Fibroblast of skin of scalp (primary cell): ENCODE data around the gene ZNF778.
"Not testable (repeated sequence)": the region's sequence is repeated elsewhere in the genome, so short reads cannot be mapped to it uniquely, and the experiment has no call there.

Source experiments
- DNase-seq: peaks from one replicate; pipeline ENCODE4 v3.0.0-alpha.2; 2013

Gene ZNF778

DNA sequence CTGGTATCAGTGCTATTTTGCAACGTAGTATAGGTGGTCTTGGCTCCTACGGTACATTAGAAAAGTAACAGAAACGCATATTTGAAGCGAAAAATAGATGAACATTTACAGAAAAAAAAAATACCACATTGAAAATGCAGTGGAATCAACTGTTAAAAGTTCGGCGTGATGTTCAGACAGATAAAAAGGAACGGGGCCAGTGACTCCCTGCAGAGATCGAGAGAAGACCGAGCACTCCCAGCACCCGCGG is 440 bp upstream of the ZNF778 start:
- no peak for DNase-seq

DNA sequence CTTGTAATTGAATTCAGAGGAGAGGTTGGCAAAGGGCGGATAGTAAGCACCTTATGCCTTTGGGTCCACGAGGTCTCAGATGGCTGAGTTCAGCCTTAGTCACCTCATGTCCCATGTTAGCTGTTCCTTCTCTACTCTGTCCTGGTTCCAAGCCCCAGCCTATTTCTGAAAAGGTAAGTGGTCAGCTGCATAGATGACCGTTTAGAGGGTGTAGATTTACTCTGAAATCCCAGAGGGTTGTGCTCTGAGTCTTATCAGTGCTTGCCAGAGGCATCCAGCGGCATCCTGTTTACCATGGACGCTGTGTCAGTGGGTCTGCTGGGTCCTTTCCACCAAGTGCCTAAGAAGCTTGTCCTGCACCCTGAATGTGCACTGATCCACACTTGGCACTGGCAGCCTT is 1.9 kb downstream of the ZNF778 start:
- no peak for DNase-seq

DNA sequence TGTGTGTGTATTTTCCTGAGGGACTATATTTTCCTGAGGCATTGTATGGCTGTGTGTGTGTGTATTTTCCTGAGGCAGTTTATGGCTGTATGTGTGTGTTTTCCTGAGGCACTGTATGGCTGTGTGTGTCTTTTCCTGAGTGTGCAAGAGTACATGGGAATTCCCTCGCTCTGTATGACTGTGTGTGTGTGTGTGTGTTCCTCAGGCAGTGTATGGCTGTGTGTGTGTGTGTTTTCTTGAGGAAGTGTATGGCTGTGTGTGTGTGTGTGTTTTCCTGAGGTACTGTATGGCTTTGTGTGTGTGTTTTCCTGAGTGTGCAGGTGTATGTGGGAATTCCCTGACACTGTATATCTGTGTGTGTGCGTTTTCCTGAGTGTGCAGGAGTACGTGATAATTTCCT is 4.1 kb downstream of the ZNF778 start:
- DNase-seq, result no peak

DNA sequence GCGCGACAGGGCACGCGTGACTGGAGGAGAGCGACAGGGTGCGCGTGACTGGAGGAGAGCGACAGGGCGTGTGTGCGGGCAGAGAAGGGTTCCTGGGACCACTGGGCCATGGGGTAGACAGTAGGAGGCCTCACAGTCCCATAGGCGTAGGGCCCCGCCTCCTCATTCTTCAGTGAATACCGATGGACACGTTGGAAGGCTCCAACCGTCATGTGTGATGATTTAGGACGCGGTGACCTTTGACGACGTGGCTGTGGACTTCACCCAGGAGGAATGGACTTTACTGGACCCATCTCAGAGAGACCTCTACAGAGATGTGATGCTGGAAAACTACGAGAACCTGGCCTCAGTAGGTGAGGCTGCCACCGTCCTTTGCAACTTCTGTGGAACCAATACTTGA is 5.4 kb downstream of the ZNF778 start:
- DNase-seq, result no peak

DNA sequence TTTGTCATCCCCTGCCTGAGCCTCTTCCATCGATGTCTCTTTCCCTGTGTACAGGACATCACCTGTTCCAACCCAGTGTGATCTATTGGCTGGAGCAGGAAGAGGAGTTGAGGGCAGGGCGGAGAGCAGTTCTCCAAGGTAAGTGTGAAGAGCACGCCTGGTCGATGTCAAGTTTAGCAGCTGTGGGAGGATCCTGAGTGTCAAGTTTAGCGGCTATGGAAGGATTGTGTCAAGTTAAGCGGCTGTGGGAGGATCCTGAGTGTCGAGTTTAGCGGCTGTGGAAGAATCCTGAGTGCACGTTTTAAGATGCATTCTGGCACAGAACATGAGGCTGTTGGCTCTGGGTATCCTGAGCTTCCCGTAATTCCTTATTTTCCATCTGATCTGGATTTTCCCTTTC is 7.2 kb downstream of the ZNF778 start:
- DNase-seq, result no peak

DNA sequence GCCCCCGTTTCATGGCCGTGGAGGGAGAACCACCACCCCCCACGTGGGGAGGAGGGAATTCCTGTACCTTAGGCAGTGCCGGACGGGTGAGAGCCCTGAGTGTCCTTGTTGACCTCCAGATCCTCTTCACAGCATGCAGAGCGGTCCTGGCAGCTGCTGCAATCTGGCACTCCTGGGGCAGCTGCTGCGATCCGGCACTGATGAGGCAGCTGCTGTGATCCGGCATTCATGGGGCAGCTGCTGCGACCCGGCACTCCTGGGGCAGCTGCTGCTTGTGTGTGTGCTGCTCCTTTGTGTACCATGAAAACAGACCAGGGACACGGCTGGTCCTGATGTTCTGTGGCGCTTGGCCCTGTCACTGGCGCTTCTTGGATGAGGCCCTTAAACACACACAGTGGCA is 12.8 kb downstream of the ZNF778 start:
- DNase-seq, result no peak

DNA sequence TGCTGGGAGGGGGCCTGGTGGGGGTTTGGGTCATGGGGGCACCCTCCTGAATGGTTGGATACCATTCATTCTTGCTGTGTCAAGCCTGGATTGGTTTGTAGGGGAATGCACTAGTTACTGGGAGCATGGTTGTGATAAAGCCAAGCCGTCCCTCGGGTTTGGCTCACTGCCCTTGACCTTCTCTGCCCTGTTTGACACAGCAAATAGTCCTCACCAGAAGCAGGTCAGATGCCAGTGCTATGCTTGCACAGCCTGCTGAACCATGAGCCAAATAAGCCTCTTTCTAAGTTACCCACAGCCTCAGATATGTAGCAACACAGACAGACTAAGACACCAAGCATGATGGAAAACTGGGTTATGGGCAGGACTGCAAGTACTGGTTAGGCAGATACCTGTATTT is 14.6 kb downstream of the ZNF778 start:
- DNase-seq, result no peak

DNA sequence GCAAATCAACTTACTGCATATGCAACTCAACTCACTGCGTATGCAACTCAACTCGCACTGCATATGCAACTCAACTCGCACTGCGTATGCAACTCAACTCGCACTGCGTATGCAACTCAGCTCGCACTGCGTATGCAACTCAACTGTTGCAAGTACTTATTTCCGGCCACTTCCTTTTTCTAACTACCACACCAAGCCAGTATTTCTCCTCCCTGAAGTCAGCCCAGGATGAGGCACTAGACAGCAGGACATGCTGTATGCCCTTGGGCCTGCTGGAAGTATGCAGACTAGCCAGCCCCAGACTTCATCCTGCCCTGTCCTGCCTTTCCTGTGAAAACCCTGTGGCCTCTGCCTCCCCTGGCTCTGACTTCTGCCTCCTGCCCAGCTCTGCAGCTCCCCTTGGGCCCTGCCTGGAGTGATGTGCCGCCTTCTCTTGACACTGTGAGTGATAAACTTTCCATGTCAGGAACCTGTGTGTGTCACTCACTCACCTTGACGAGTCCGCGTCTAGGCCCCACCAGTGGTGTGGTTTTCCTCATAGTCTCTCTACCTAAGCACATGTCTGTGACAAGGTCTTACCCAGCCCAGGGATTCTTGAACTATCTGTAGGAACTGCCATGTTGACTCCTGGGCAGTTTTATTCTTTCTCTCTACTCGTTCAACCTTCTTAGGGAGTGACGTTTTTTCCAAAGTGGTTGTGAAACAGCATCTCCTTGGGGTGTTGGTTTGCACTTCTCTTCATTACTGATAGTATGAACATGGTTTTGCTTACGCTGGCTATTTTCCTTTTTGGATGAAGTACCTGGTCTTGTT is 16.4 kb downstream of the ZNF778 start:
- no peak for DNase-seq

DNA sequence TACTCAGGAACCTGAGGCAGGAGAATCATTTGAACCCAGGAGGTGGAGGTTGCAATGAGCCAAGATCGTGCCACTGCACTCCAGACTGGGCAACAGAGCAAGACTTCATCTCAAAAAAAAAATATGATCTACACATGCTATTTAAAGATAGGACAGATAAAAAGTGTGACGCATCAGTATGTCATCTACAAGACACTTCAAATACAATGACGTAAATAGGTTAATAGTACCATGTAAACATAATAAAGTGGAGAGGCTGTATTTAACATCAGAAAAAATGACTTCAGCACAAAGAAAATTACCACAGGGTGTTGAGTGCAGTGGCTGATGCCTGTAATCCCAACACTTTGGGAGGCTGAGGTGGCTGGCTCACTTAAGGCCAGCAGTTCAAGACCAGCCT is 20.2 kb downstream of the ZNF778 start:
- DNase-seq, result no peak

DNA sequence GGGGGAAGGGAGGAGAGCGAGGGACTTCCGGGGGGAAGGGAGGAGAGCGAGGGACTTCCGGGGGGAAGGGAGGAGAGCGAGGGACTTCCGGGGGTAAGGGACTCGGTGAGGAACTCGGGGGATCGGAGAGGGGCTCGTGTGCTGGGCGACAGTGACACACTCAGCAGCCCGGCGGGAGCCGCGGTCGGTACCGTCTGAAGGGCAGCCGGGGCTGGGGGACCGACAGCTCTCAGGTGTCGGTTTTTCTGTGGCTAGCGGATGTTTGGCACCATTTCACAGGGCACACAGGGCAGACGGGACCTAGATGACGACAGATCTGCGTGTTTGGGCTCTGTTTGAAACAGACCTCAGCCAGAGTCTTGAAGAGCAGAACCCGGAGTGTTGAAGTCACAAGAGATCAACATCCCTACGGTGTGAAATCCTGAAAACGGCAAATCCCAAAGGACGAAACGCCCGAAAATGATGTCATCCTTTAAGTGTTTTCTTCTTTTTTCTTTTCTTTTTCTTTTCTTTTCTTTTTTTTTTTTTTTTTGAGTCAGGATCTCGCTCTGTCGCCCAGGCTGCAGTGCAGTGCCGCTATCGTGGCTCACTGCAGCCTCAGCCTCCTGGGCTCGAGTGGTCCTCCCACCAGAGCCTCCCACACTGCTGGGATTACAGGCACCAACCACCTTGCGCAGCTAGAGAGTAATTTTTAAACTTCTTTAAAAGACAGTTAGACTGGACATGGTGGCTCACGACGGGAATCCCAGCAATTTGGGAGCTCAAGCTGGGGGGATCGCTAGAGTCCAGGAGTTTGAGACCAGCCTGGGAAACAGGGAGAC is 23.9 kb downstream of the ZNF778 start:
- DNase-seq, result peak; percentile 75

DNA sequence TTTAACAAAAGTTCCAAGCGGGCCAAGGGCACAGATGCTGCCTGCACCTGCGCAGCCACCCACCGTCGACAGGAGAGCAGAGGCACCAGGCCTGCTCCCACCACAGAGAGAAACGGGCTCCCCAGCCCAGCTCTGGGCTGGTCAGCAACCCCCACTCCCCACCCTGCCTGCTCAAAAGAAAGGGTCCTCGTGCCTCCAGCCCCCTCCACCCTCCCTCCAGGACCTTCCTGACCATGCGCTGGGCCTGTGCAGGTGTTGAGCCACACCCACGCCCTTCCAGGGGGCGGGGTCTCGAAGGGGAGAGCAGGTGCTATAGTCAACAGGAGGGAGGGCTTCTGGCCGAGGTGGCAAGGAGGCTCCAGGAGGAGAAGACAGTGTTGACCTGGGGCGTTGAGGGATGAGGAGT is 25.3 kb downstream of the ZNF778 start:
- no peak for DNase-seq

DNA sequence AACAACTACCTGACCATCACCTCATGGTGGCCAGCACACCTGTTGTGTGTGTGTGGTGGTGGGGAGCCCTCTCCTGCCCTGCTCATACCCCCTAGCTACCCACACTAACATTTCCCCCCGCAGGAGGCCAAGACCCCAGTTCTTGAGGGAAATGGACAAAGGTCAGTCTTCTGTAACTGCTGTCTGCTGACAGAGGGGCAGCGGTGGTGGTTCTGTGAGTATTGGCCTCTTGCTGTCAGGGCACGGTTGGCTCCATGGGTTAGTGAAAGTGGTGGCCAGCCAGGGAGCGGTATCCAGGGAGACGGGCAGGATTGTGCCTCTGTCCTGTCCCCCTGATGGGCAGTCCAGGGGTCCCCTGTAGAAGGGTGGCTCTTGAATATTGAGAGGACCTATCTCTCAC is 26.2 kb downstream of the ZNF778 start:
- DNase-seq, result no peak

DNA sequence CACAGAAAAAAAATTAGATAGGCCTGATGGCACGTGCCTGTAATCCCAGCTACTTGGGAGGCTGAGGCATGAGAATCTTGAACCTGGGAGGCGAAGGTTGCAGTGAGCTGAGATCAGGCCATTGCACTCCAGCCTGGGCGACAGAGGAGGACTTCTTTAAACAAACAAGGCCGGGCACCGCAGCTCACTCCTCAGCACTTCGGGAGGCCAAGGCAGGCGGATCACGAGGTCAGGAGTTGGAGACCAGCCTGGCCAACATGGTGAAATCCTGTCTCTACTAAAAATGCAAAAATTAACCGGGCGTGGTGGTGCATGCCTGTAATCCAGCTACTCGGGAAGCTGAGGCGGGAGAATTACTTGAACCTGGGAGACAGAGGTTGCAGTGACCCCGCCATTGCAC is 26.8 kb downstream of the ZNF778 start:
- not testable (repeated sequence) for DNase-seq

DNA sequence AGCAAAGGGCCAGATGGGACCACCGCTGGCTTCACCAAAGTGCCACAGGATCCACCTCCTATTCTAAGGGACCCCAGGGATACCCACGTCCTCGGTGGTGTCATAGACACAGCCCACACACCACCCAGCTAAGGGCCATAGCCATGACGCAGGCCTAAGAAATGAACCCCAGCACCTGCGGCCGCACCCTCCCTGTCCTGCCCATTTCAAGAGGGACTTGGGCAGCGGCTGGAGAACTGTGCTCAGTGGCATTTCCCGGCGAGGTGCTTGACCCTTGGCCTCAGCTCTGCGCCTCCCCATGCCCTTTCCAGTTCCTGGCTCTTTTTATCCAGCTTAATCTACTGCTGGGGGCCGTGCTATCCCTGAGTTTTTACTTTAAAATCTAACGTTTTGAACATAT is 27.3 kb downstream of the ZNF778 start:
- no peak for DNase-seq

DNA sequence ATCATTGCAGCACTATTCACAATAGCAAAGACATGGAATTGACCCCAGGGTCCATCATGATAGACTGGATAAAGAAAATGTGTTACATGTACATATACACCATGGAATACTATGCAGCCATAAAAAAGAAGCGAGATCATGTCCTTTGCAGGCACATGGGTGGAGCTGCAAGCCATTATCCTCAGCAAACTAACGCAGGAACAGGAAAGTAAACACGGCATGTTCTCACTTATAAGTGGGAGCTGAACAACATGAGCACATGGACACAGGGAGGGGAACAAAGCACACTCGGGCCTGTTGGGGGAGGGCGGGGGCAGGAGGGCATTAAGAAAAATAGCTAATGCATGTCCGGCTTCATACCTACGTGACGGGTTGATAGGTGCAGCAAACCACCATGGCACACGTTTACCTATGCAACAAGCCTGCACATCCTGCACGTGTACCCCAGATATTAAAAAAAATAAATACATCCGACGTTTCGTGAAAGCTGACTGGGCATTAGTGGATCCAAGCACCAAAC is 28.9 kb downstream of the ZNF778 start:
- DNase-seq, result no peak

DNA sequence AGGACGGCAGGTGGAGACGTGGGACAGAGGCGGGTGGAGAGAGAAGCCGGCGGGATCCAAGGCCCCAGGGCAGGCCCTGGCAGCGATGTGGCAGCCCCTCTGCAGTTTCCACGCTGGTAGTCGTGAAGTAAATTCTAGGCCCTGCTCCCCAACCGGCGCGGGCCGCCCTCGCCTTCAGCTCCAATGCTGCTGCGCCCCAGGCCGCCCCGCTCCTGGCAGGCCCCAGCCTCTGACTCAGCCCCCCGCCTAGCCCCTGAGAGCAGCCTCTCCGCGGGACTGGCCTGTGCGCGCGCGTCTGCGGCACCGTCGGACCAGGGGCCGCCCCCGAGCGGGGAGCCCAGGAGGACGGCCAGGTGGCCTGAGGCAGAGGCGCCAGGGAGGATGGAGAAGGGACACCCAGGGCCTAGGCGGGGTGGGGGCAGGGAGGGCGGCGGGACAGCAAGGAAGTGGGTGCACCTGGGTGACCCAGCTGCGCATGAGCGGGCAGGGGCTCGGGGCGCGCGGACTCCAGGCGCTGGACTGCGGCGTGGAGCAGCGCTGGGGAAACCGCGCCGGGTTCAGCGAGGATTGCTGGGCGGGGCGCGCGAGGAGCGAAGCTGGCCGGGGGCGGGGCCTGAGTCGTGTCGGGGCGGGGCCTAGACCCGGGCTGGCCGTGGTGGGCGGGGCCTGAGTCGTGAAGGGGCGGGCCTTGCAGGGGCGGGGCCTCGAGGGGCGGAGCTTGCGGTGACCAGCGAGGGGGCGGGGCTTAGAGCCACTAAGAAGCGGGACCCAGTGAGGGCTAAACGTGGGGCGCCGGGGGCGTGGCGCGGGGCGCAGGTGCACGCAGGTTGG is 29.6 kb downstream of the ZNF778 start:
- peak; percentile 84 for DNase-seq

DNA sequence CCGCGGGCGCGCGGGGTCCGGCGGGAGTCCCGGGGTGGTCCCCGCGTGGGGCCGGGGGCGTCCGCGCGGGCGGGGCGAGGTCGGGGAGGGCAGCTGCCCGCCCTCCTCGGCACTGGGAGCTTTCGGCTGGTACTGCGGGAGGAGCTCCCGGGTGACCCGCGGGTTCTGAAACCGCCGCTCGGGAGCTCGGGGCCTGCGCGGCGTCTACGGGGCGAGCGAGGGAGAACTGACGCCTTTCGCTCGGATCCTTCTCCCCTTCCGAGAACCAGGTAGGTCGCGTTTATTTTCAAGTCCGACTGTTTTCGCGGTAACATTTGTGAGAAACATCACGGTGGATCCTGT is 30.2 kb downstream of the ZNF778 start:
- DNase-seq, result not testable (repeated sequence)

DNA sequence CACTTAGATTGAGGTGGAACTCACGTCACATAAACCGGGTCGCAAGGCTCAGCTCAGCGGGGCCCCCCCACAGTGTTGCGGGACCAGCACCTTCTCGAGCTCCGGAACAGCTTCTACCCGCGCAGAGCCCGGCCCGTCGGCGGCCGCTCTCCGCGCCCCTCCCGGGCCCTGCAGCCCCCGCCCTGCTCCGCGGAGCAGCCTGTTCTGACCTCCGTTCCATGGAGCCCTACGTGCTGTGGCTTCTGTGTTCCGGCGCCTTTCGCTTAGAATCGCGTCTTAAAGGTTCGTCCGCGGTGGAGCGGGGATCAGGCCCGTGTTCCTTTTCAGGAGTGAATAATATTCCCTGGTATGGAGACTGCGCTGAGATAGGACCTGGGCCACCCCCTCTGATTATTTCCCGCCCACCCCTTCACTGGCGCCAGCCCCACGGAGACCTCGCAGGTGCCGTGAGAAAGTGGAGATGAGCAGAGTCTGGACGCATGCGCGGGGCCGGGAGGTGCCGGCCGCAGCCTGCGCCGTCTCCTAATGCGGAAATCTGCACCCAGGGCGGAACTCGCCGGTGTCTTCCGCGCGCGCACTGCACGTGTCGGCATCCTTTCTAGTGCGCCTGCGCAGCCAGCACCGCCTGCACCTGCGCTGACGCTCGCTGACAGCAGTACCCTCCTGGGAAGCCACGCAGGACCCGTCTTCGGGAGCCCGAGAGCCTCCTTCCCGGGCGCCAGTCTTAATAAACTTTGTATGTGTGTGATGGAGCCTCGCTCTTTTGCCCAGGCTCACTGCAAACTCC is 30.9 kb downstream of the ZNF778 start:
- DNase-seq, result no peak

DNA sequence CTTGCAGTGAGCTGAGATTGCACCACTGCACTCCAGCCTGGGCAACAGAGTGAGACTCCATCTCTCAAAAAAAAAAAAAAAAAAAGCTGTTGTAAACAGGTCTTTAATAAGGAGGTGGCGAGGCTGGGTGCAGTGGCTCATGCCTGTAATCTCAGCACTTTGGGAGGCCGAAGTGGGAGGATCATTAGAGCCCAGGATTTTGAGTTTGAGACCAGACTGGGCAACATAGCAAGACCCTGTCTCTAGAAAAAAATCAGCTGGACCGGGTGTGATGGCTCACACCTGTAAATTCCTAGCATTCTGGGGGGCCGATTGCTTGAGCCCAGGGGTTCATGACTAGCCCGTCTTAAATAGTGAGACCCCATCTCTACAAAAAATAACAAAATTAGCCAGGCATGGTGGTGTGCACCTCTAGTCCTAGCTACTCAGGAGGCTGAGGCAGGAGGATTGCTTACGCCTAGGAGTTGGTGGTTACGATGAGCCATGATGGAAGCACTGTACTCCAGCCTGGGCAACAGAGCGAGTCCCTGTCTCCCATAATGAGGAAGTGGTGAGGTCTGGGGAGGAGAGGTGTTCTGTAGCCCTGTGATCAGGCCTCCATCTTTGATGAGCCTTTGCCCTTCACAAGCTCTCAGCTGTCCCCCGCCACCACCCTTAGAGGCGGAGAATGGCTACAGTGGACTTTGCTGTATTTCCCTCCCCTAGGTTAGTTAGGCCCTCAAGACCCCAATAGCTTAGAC is 36.2 kb downstream of the ZNF778 start:
- DNase-seq, result no peak

DNA sequence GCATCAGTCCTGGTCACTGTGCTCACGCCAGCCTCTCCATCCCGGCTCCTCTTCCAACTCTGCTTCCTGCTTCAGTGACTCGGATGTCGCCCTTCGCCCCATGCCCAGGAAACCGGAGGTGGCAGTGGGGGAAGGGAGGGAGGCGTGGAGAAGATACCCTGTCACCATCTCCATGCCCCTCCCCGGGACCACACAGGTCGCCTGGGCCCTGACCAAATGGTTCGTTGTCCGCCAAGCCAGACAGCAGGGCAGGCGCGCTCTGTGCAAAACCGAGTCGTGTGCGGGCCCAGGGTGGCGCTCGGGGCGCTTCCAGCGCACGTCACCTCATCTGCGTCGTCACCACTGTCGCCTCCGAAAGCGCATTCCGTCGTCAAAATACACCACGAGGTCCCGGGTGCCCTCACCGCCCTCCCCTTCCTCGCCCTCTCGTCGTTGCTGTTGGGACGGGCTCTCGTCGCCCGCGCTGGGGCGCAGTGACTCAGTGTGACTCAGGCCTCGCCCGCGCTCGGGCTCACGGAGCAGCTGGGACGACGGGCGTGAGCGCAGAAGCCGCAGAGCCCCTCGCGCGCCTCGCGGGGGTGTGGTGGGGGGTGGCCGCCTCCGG is 39.2 kb downstream of the ZNF778 start:
- DNase-seq, result peak; percentile 66

DNA sequence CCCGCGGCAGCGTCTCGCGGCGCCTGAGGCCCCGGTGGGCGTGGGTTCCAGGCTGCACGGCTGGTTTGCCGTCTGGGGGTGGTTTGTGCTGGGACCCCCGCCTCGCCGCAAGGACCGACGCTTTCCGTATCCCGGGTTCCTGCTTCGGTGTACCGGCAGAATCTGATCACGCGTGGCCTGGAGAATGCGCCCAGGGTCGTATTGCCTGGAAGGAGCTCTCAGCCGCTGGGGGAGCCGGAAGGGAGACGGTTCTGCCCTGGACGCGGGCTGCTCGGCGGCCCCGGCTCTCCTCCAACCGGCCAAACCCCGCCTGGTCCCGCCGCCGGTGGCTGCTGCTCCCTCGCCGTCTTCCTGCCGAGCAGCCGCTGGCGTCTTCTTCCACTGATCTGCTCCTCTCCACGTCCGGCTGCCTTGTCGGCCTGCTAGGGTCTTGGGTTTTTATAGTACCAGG is 39.8 kb downstream of the ZNF778 start:
- no peak for DNase-seq
